Calu3 (cell line): ENCODE measurements around the gene SPATA31E1. TPM values are rescaled to one million over a fixed set of nuclear protein-coding genes. Genes with fewer than 3 reads are reported as not detected.
A peak's percentile ranks its signal among the peaks of the same experiment; 100 is the strongest.

Experiments used
- BruUV-seq: library from RNA; stranded (reverse); fragments of 400-500 nt; replicated peaks from 2 replicates; lab custom pipeline; 2021; lab: Mats Ljungman, UMichigan
- CTCF ChIA-PET: fragments of 300-600 bp; sonication (Branson Sonifier 250); formaldehyde crosslinking; loops from one replicate; lab custom pipeline; 2022; ENCODE audit warnings: antibody characterized with exemption; lab: Charles Lee
- DNase-seq: peaks from one replicate; pipeline ENCODE4 v3.0.0; 2022
- H3K27ac Mint-ChIP-seq: one replicate; pipeline ENCODE4 v1.8.0; 2022; ENCODE audit warnings: mixed read lengths; ENCODE audit not compliant: unreplicated experiment
- H3K27me3 Mint-ChIP-seq: one replicate; pipeline ENCODE4 v1.8.0; 2022; ENCODE audit warnings: mixed read lengths; ENCODE audit not compliant: unreplicated experiment
- H3K36me3 Mint-ChIP-seq: one replicate; pipeline ENCODE4 v1.8.0; 2022; ENCODE audit warnings: mild to moderate bottlenecking, moderate library complexity, mixed read lengths; ENCODE audit not compliant: insufficient read depth, unreplicated experiment
- H3K4me1 Mint-ChIP-seq: one replicate; pipeline ENCODE4 v1.8.0; 2022; ENCODE audit warnings: mild to moderate bottlenecking, low read depth, mixed read lengths; ENCODE audit not compliant: unreplicated experiment
- H3K4me3 Mint-ChIP-seq: one replicate; pipeline ENCODE4 v1.8.0; 2022; ENCODE audit warnings: mild to moderate bottlenecking, low read depth, moderate library complexity, mixed read lengths; ENCODE audit not compliant: unreplicated experiment
- H3K9me3 Mint-ChIP-seq: one replicate; pipeline ENCODE4 v1.8.0; 2022; ENCODE audit warnings: low read depth, mixed read lengths; ENCODE audit not compliant: unreplicated experiment
- intact Hi-C: fragments of 100-400 bp; cut with micrococcal nuclease; formaldehyde crosslinking; loops from one replicate; pipeline ENCODE4 v1.10.0; 2022; ENCODE audit not compliant: unreplicated experiment
- total RNA-seq: library from RNA; stranded (reverse); gene quantifications from 2 replicates; pipeline ENCODE4 v1.2.3, GENCODE V29; 2022
- TF ChIP-seq, protein P1 (sequence below): fragments of 200-600 bp; IDR thresholded peaks from one replicate; pipeline ENCODE4 v1.8.0; 2022; ENCODE audit warnings: antibody characterized with exemption; ENCODE audit not compliant: unreplicated experiment

The SPATA31E1 gene
- total RNA-seq, 1 experiment from 2014 or later, result not detected

DNA sequence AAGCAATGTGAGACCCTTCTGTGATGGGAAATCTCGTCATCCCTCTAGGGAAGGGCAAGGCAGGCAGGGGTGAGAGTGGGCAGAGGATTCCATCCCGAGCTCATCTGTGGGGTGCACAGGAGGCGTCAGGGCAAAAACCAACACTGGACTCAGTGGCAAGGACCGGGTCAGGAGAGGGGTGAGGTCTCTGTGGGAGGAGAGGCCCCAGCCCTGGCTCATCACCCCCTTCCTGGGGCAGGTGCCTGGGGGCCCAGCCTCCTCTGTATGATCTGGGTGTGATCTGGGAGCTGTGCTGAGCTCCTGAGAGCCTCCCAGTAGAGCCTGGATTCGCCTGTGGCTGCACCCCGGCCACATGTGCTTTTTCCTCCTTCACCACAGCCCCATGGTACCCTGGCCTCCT lies 597 bp downstream of the SPATA31E1 start:
- no peak for DNase-seq
- H3K4me3 Mint-ChIP-seq, result no peak overlapping the region
- peaks cover 7% of the 10 kb centered on the region for H3K4me1 Mint-ChIP-seq
- intact Hi-C loops, result no loop called here
- CTCF ChIA-PET, result no interaction called here
- TF ChIP-seq, protein P1, sequence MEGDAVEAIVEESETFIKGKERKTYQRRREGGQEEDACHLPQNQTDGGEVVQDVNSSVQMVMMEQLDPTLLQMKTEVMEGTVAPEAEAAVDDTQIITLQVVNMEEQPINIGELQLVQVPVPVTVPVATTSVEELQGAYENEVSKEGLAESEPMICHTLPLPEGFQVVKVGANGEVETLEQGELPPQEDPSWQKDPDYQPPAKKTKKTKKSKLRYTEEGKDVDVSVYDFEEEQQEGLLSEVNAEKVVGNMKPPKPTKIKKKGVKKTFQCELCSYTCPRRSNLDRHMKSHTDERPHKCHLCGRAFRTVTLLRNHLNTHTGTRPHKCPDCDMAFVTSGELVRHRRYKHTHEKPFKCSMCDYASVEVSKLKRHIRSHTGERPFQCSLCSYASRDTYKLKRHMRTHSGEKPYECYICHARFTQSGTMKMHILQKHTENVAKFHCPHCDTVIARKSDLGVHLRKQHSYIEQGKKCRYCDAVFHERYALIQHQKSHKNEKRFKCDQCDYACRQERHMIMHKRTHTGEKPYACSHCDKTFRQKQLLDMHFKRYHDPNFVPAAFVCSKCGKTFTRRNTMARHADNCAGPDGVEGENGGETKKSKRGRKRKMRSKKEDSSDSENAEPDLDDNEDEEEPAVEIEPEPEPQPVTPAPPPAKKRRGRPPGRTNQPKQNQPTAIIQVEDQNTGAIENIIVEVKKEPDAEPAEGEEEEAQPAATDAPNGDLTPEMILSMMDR, result no peak
- no peak overlapping the region for H3K27ac Mint-ChIP-seq
- no peaks in the 10 kb centered on the region for H3K36me3 Mint-ChIP-seq
- no peaks in the 10 kb centered on the region for H3K9me3 Mint-ChIP-seq
- BruUV-seq, result no TSS peak
- no peaks in the 10 kb centered on the region for H3K27me3 Mint-ChIP-seq

DNA sequence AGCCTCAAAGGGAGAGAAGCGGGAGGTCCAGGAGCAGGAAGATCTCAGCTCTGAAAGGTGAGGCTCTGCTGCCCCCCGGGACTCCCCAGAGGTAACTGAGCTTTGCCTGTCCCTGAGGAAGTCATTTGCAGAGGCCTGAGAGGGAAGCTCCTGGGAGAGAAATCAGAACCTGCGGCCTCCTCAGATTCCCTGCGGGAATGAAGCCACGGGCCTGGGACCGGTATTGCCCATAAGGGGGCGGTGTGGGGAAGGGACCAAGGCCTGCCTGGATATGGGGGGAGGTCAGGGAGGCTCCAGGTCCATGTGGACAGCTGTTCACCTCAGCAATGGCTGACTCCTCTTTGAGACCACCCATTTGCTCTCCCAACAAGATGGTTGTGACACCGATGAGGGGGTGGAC lies 1.3 kb downstream of the SPATA31E1 start:
- peak; percentile 10 for DNase-seq
- Mint-ChIP-seq H3K27me3 (no peaks in the 10 kb centered on the region), H3K4me3 (no peak overlapping the region), H3K4me1 (peaks cover under 1% of the 10 kb centered on the region), H3K9me3 (no peaks in the 10 kb centered on the region), H3K27ac (no peak overlapping the region), H3K36me3 (no peaks in the 10 kb centered on the region)
- TF ChIP-seq, protein P1, result no peak
- no TSS peak for BruUV-seq
- intact Hi-C loops, result no loop called here
- CTCF ChIA-PET, result no interaction called here

GRCh38 chr9:87884578-87885459 lies 2.1 kb downstream of the SPATA31E1 start:
- CTCF ChIA-PET, result no interaction called here
- BruUV-seq, result no TSS peak
- H3K36me3 Mint-ChIP-seq, result no peaks in the 10 kb centered on the region
- no peak overlapping the region for H3K4me3 Mint-ChIP-seq
- no peaks in the 10 kb centered on the region for H3K9me3 Mint-ChIP-seq
- TF ChIP-seq, protein P1, result no peak
- H3K27me3 Mint-ChIP-seq, result no peaks in the 10 kb centered on the region
- DNase-seq, result no peak
- no peak overlapping the region for H3K27ac Mint-ChIP-seq
- intact Hi-C loops, result no loop called here
- H3K4me1 Mint-ChIP-seq, result no peaks in the 10 kb centered on the region

DNA sequence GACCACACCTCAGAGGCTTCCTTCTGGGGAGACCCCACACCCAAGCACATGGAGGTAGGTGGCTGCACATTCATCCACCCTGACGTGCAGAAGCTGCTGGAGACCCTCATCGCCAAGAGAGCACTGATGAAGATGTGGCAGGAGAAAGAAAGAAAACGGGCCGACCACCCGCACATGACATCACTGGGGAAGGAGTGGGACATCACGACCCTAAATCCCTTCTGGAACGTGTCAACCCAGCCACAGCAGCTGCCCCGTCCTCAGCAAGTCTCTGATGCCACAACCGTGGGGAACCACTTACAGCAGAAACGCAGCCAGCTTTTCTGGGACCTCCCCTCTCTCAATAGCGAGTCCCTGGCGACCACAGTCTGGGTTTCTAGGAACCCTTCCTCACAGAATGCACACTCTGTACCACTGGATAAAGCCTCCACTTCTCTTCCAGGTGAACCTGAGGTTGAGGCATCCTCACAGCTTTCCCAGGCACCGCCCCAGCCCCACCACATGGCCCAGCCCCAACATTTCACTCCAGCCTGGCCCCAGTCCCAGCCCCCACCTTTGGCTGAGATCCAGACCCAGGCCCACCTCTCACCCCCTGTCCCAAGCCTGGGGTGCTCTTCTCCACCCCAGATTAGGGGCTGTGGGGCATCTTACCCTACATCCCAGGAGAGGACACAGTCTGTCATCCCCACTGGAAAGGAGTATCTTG lies 3.0 kb downstream of the SPATA31E1 start:
- no peak overlapping the region for H3K27ac Mint-ChIP-seq
- H3K4me3 Mint-ChIP-seq, result no peak overlapping the region
- H3K27me3 Mint-ChIP-seq, result no peaks in the 10 kb centered on the region
- no peaks in the 10 kb centered on the region for H3K4me1 Mint-ChIP-seq
- no peaks in the 10 kb centered on the region for H3K9me3 Mint-ChIP-seq
- CTCF ChIA-PET, result no interaction called here
- intact Hi-C loops, result no loop called here
- no peak for DNase-seq
- no peaks in the 10 kb centered on the region for H3K36me3 Mint-ChIP-seq
- TF ChIP-seq, protein P1, result no peak
- BruUV-seq, result no TSS peak
